GM12892 (cell line): ENCODE data around the gene CLDN4.

Source experiments
- POLR2A ChIP-seq: IDR thresholded peaks from 2 replicates; pipeline ENCODE4 v1.6.1; 2011; ENCODE audit warnings: low read depth, low read length, control low read depth
- POLR2AphosphoS5 ChIP-seq: IDR thresholded peaks from 2 replicates; pipeline ENCODE4 v1.6.1; 2011; ENCODE audit warnings: low read depth, low read length, control low read depth

- TF ChIP-seq POLR2A (no peak), POLR2AphosphoS5 (no peak)
Measured at GRCh38 chr7:73829921-73830680, 695 bp upstream of the CLDN4 start.
